Activated CD4-positive, alpha-beta memory T cell treated with anti-CD3 and anti-CD28 coated beads, Interleukin-2, amount 10 ng/mL, durations not matched to agents 7 days and 5 days (primary cell): ENCODE data around the gene RFC3. TPM values are rescaled to one million over a fixed set of nuclear protein-coding genes. Genes with fewer than 3 reads are reported as not detected.

Experiments used
- CTCF ChIA-PET: fragments of 350-600 bp; sonication (Branson Sonifier 250); formaldehyde crosslinking; loops from one replicate; lab custom pipeline; 2021; ENCODE audit warnings: antibody characterized with exemption, inconsistent platforms; lab: Charles Lee
- POLR2A ChIA-PET: fragments of 350-600 bp; sonication (Branson Sonifier 250); formaldehyde crosslinking; loops from one replicate; lab custom pipeline; 2021; ENCODE audit warnings: antibody characterized with exemption; lab: Charles Lee
- DNase-seq: peaks from one replicate; pipeline ENCODE4 v3.0.0-alpha.2; 2020
- H3K27ac Mint-ChIP-seq: one replicate; pipeline ENCODE4 v1.8.0; 2021; ENCODE audit warnings: mild to moderate bottlenecking, mixed read lengths
- H3K27me3 Mint-ChIP-seq: one replicate; pipeline ENCODE4 v1.8.0; 2021; ENCODE audit warnings: mixed read lengths
- H3K36me3 Mint-ChIP-seq: one replicate; pipeline ENCODE4 v1.8.0; 2021; ENCODE audit warnings: low read depth, mixed read lengths
- H3K4me1 Mint-ChIP-seq: one replicate; pipeline ENCODE4 v1.8.0; 2021; ENCODE audit warnings: mixed read lengths
- H3K4me3 Mint-ChIP-seq: one replicate; pipeline ENCODE4 v1.8.0; 2021; ENCODE audit warnings: mild to moderate bottlenecking, mixed read lengths
- H3K9me3 Mint-ChIP-seq: one replicate; pipeline ENCODE4 v1.8.0; 2021; ENCODE audit warnings: mixed read lengths
- total RNA-seq, 2 experiments: library from RNA; stranded (reverse); gene quantifications; one replicate each; pipeline ENCODE4 v1.2.3, GENCODE V29; 2021

The RFC3 gene
- total RNA-seq, 2 experiments from 2014 or later = 34.9 to 35.2 TPM

- POLR2A ChIA-PET = no interaction called here
- no peak for DNase-seq
- H3K27me3 Mint-ChIP-seq = no peaks in the 10 kb centered on the region
- H3K4me1 Mint-ChIP-seq = no peaks in the 10 kb centered on the region
- no peaks in the 10 kb centered on the region for H3K9me3 Mint-ChIP-seq
- CTCF ChIA-PET = no interaction called here
- H3K4me3 Mint-ChIP-seq = no peak overlapping the region
- peaks cover 3% of the 10 kb centered on the region for H3K36me3 Mint-ChIP-seq
- no peak overlapping the region for H3K27ac Mint-ChIP-seq
Measured at GRCh38 chr13:33874871-33875270, 56.9 kb downstream of the RFC3 start.

- POLR2A ChIA-PET = no interaction called here
- no peaks in the 10 kb centered on the region for H3K27me3 Mint-ChIP-seq
- no peaks in the 10 kb centered on the region for H3K4me1 Mint-ChIP-seq
- no peak overlapping the region for H3K27ac Mint-ChIP-seq
- peaks cover 3% of the 10 kb centered on the region for H3K36me3 Mint-ChIP-seq
- CTCF ChIA-PET = no interaction called here
- H3K4me3 Mint-ChIP-seq = no peak overlapping the region
- DNase-seq = no peak
- no peaks in the 10 kb centered on the region for H3K9me3 Mint-ChIP-seq
Measured at GRCh38 chr13:33875618-33876401, 57.9 kb downstream of the RFC3 start.

- POLR2A ChIA-PET = no interaction called here
Measured at GRCh38 chr13:33876716-33877394, 58.9 kb downstream of the RFC3 start.

GRCh38 chr13:33879118-33879517 is 61.2 kb downstream of the RFC3 start:
- POLR2A ChIA-PET = no interaction called here
- Mint-ChIP-seq H3K27me3 (no peaks in the 10 kb centered on the region), H3K4me1 (no peaks in the 10 kb centered on the region), H3K27ac (no peak overlapping the region), H3K9me3 (no peaks in the 10 kb centered on the region), H3K4me3 (no peak overlapping the region), H3K36me3 (peaks cover 9% of the 10 kb centered on the region)
- CTCF ChIA-PET = no interaction called here
- DNase-seq = no peak

More at GRCh38 chr13:33876716-33877394, 58.9 kb downstream of the RFC3 start:
- no peak overlapping the region for H3K4me3 Mint-ChIP-seq
- CTCF ChIA-PET = no interaction called here
- H3K9me3 Mint-ChIP-seq = no peaks in the 10 kb centered on the region
- no peaks in the 10 kb centered on the region for H3K27me3 Mint-ChIP-seq
- peaks cover 3% of the 10 kb centered on the region for H3K36me3 Mint-ChIP-seq
- no peak overlapping the region for H3K27ac Mint-ChIP-seq
- no peak for DNase-seq
- H3K4me1 Mint-ChIP-seq = no peaks in the 10 kb centered on the region

GRCh38 chr13:33882804-33883203 is 64.9 kb downstream of the RFC3 start:
- Mint-ChIP-seq H3K9me3 (no peaks in the 10 kb centered on the region), H3K4me1 (no peaks in the 10 kb centered on the region), H3K27ac (no peak overlapping the region), H3K4me3 (no peak overlapping the region), H3K27me3 (no peaks in the 10 kb centered on the region), H3K36me3 (peaks cover 9% of the 10 kb centered on the region)
- CTCF ChIA-PET = no interaction called here
- no peak for DNase-seq
- POLR2A ChIA-PET = no interaction called here

- Mint-ChIP-seq H3K9me3 (peaks cover 4% of the 10 kb centered on the region), H3K27me3 (no peaks in the 10 kb centered on the region), H3K4me3 (no peak overlapping the region), H3K36me3 (peaks cover 6% of the 10 kb centered on the region), H3K27ac (no peak overlapping the region), H3K4me1 (no peaks in the 10 kb centered on the region)
- CTCF ChIA-PET = no interaction called here
- DNase-seq = no peak
- POLR2A ChIA-PET = no interaction called here
Measured at GRCh38 chr13:33884531-33885220, 66.7 kb downstream of the RFC3 start.
